Measurements from ENCODE around the gene PEX13.

PEX13 gene

GRCh38 chr2:61045226-61045625, 27.7 kb downstream of the PEX13 start:
- no peak for TF ChIP-seq ZFX (IDR thresholded peaks at IDR 0.05; ENCODE audit: borderline replicate concordance)
- no peak for TF ChIP-seq CTCF (IDR thresholded peaks at IDR 0.05)
- no peak overlapping the region for H3K27ac ChIP-seq

GRCh38 chr2:61045999-61046398, 28.5 kb downstream of the PEX13 start:
- H3K27ac ChIP-seq: no peak overlapping the region
- TF ChIP-seq ZFX (IDR thresholded peaks at IDR 0.05; ENCODE audit: borderline replicate concordance) (no peak), CTCF (IDR thresholded peaks at IDR 0.05) (no peak)

- H3K27ac ChIP-seq: no peak overlapping the region
- TF ChIP-seq CTCF (IDR thresholded peaks at IDR 0.05) (no peak), ZFX (IDR thresholded peaks at IDR 0.05; ENCODE audit: borderline replicate concordance) (no peak)
Measured at GRCh38 chr2:61055557-61055956, 38.0 kb downstream of the PEX13 start.

- no peak overlapping the region for H3K27ac ChIP-seq
- TF ChIP-seq CTCF (IDR thresholded peaks at IDR 0.05) (no peak), ZFX (IDR thresholded peaks at IDR 0.05; ENCODE audit: borderline replicate concordance) (no peak)
Measured at GRCh38 chr2:61057562-61057961, 40.0 kb downstream of the PEX13 start.

- no peak for TF ChIP-seq ZFX (IDR thresholded peaks at IDR 0.05; ENCODE audit: borderline replicate concordance)
- TF ChIP-seq CTCF (IDR thresholded peaks at IDR 0.05): no peak
- no peak overlapping the region for H3K27ac ChIP-seq
Measured at GRCh38 chr2:61059382-61059781, 41.9 kb downstream of the PEX13 start.

- H3K27ac ChIP-seq: peak within 1 kb of the TSS; percentile 73
- no peak for TF ChIP-seq ZFX (IDR thresholded peaks at IDR 0.05; ENCODE audit: borderline replicate concordance)
- no peak for TF ChIP-seq CTCF (IDR thresholded peaks at IDR 0.05)
Measured at GRCh38 chr2:61065714-61066709, 48.5 kb downstream of the PEX13 start, which contains the start of gene SANBR. Gene SANBR (plus strand): TSS chr2:61065871. CDS start chr2:61070351, 4,480 bp downstream.

- TF ChIP-seq CTCF (IDR thresholded peaks at IDR 0.05) (no peak), ZFX (IDR thresholded peaks at IDR 0.05; ENCODE audit: borderline replicate concordance) (no peak)
- H3K27ac ChIP-seq: no peak overlapping the region
Measured at GRCh38 chr2:61074100-61074499, 56.6 kb downstream of the PEX13 start.

Data from 22Rv1 (cell line).